Measurements from ENCODE around the gene TLE2.

DNA sequence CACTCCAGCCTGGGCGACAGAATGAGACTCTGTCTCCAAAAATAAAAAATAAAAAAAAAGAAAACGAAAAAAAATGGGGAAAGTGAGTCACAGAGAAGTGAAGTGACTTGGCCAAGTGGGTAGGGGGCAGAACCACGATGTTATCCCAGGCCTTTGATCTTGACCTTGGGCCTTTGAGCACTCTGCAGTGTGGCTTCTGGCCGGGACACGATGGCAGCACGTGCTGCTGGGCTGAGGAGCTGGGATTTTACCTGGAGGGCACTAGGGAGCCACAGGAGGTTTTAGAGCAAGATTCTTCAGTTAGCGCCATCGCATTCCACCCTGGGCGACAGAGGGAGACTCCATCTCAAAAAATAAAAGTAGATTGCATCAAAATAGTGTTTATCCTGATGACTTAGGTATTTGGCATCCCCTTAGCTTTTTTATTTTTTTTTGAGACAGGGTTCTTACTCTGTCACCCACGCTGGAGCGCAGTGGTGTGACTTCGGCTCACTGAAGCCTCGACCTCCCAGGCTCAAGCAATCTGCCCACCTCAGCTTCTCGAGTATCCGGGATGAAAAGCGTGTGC, 37.5 kb upstream of the TLE2 start:
- TF ChIP-seq, protein P1, sequence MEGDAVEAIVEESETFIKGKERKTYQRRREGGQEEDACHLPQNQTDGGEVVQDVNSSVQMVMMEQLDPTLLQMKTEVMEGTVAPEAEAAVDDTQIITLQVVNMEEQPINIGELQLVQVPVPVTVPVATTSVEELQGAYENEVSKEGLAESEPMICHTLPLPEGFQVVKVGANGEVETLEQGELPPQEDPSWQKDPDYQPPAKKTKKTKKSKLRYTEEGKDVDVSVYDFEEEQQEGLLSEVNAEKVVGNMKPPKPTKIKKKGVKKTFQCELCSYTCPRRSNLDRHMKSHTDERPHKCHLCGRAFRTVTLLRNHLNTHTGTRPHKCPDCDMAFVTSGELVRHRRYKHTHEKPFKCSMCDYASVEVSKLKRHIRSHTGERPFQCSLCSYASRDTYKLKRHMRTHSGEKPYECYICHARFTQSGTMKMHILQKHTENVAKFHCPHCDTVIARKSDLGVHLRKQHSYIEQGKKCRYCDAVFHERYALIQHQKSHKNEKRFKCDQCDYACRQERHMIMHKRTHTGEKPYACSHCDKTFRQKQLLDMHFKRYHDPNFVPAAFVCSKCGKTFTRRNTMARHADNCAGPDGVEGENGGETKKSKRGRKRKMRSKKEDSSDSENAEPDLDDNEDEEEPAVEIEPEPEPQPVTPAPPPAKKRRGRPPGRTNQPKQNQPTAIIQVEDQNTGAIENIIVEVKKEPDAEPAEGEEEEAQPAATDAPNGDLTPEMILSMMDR (conservative IDR thresholded peaks at IDR 0.05; ENCODE audit: low read depth, low read length): no peak
- TF ChIP-seq POLR2A (IDR thresholded peaks at IDR 0.05; ENCODE audit: low read depth, low read length): no peak
